K562 (cell line): ENCODE data around the gene HOXB5. TPM values are rescaled to one million over a fixed set of nuclear protein-coding genes. Genes with fewer than 3 reads are reported as not detected.

Source experiments
- CTBP1 ChIP-seq: fragments of 450-650 bp; IDR thresholded peaks from 2 replicates; pipeline ENCODE4 v1.6.1; 2016; ENCODE audit warnings: borderline replicate concordance
- EP300 ChIP-seq: IDR thresholded peaks from 2 replicates; pipeline ENCODE4 v1.6.1; 2012; ENCODE audit warnings: low read length, improper control_type of control experiment
- MAZ ChIP-seq, 2 experiments: fragments of 450-650 bp in 1 of 2; sonication (generic) in 1 of 2; formaldehyde crosslinking; IDR thresholded peaks in 1 of 2; conservative IDR thresholded peaks in 1 of 2; 2 replicates each; pipeline versions ENCODE4 v1.4.0 to v1.5.0; 2020; ENCODE audit warnings: mild to moderate bottlenecking in 1 of 2, missing genetic modification reagents in 1 of 2
- NRF1 ChIP-seq, 2 experiments: fragments of 450-650 bp; IDR thresholded peaks in 1 of 2; conservative IDR thresholded peaks in 1 of 2; 2 replicates each; pipeline ENCODE4 v1.6.1; 2014; ENCODE audit warnings: mild to moderate bottlenecking in 2 of 2
- PHF8 ChIP-seq: fragments of 200-600 bp; sonication (generic); IDR thresholded peaks from 2 replicates; pipeline ENCODE4 v1.6.1; 2012; ENCODE audit warnings: mixed run types, mild to moderate bottlenecking, inconsistent platforms, low read length, moderate library complexity, borderline replicate concordance
- POLR2AphosphoS5 ChIP-seq: IDR thresholded peaks from 2 replicates; pipeline ENCODE4 v1.6.1; 2011; ENCODE audit warnings: mild to moderate bottlenecking, low read depth, low read length, moderate library complexity; ENCODE audit not compliant: control insufficient read depth, insufficient read depth
- RAD21 ChIP-seq, 2 experiments: fragments of 250-450 bp in 1 of 2; fragments of 450-650 bp in 1 of 2; sonication (Bioruptor Pico) in 1 of 2; formaldehyde crosslinking in 1 of 2; IDR thresholded peaks in 1 of 2; conservative IDR thresholded peaks in 1 of 2; 2 replicates each; pipeline versions ENCODE4 v1.4.0 to v1.8.0; 2020 to 2022; ENCODE audit warnings: mild to moderate bottlenecking in 2 of 2, moderate library complexity in 1 of 2
- SLC30A9 ChIP-seq: fragments of 250-450 bp; sonication (Bioruptor Pico); IDR thresholded peaks from 2 replicates; pipeline ENCODE4 v1.8.0; 2022; ENCODE audit warnings: mild to moderate bottlenecking, moderate library complexity
- TBP ChIP-seq: optimal IDR thresholded peaks from 2 replicates; pipeline ENCODE3; 2011; ENCODE audit warnings: low read depth, low read length, improper control_type of control experiment
- ZNF263 ChIP-seq: sonication (generic); formaldehyde crosslinking; IDR thresholded peaks from 2 replicates; pipeline ENCODE4 v1.8.0; 2022; ENCODE audit warnings: mild to moderate bottlenecking, missing genetic modification reagents, borderline replicate concordance
- ZNF592 ChIP-seq: fragments of 450-650 bp; IDR thresholded peaks from 2 replicates; pipeline ENCODE4 v1.6.1; 2017; ENCODE audit warnings: antibody characterized with exemption, mild to moderate bottlenecking
- polyA plus RNA-seq, 8 experiments: library from polyadenylated mRNA; depleted of rRNA in 4 of 8; stranded (reverse) in 5 of 8; unstranded in 3 of 8; fragments of >200 nt; fragmentation: Nextera tagmentation in 2 of 8; fragmentation: Illumina TruSeq in 1 of 8; extraction: Ambion mirVana in 2 of 8; extraction: Trizol in 1 of 8; gene quantifications; 2 replicates each; pipeline versions ENCODE4 v1.2.1 to v1.2.3, GENCODE V29; 2011 to 2014; ENCODE audit warnings: inconsistent platforms in 1 of 8, missing spikeins in 1 of 8
- total RNA-seq, 7 experiments: library from RNA; depleted of rRNA in 6 of 7; stranded (reverse); fragments of >200 nt in 6 of 7; fragmentation: Illumina TruSeq in 2 of 7; extraction: Trizol in 2 of 7; gene quantifications; 2 replicates each; pipeline versions ENCODE4 v1.2.1 to v1.2.3, GENCODE V29; 2011 to 2021; ENCODE audit warnings: low replicate concordance in 1 of 7

The HOXB5 gene
- total and polyA plus RNA-seq, 9 of the 15 experiments (the other 6 are each of a cell fraction or from before 2014, with no cell fraction given): 0.24 to 2.7 (median 0.65) TPM

DNA sequence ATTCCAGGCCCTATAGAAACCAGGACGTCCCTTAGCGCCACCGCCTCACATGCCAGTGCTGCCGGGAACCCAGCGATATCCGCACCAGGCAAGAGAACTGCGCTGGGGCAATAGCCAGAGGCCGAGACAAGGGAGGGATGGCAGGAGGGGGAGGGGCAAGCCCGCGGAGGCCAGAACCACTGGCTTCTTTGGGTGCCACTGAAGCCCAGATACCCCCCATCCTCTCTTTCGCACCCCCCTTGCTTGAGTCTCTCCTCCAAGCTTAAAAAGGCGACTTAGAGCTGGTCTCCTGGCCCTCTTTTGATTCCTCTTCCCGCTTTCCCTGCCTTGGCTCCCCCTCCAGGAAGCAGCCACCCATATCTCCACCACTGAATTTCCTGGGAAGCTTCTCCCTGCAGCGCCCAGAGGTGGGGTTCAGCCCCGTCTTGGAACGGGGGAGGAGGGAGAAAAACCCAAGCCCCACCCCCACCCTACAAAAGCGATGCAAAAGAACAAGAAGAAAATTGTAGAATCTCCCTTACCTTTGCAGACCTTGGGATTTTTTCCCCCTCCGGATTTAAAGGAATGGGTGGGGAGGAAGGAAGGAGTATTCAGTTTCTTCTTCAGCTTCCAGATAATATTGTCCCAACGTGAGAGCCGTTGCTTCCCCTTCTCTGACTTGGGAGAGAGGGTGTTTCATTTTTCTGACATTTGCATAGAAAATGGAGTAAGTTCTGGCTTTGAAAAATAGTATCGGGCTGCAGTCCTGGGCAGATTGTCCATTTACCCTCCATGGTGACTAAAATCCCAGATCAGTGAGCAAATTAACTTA, 10.6 kb upstream of the HOXB5 start (continued):
- TF ChIP-seq ZNF592 (0 out of 2 replicates have a peak, but pooled peaks have one; percentile 12), CTBP1 (peak; percentile 33; the same call in 1 of the 2 replicates), EP300 (0 out of 2 replicates have a peak, but pooled peaks have one; percentile 5), RAD21 (CRISPR knock-in tag; conservative IDR thresholded peaks at IDR 0.05 in 1 of 2, IDR thresholded peaks at IDR 0.05 in 1 of 2) (0 out of 4 replicates have a peak, but pooled peaks of 1 of the 2 experiments have one; percentile 2), POLR2AphosphoS5 (0 out of 2 replicates have a peak, but pooled peaks have one; percentile 3), PHF8 (peak; percentile 17; the same call in 1 of the 2 replicates), SLC30A9 (CRISPR knock-in tag) (no peak), TBP (peak; percentile 29), NRF1 (conservative IDR thresholded peaks at IDR 0.05 in 1 of 2, IDR thresholded peaks at IDR 0.05 in 1 of 2) (peak; percentile 21 to 39; a peak in 2 of 4 replicates), ZNF263 (peak; percentile 41; the same call in 1 of the 2 replicates), MAZ (CRISPR knock-in tag; conservative IDR thresholded peaks at IDR 0.05 in 1 of 2, IDR thresholded peaks at IDR 0.05 in 1 of 2) (peak; percentile 43 to 46; a peak in 2 of 4 replicates)
